Measurements from ENCODE around the gene ARHGAP28. TPM values are rescaled to one million over a fixed set of nuclear protein-coding genes. Genes with fewer than 3 reads are reported as not detected.

Gene ARHGAP28
- total RNA-seq, 4 donors from 2014 or later, result 3.6 to 7.8 (median 6.0) TPM

- DNase-seq (ENCODE audit: low spot score in 2 of 2), result no peak
- Histone ChIP-seq H3K4me1 (peaks cover 0 to 20% (median 0%) of the 10 kb centered on the region in 4 donors), H3K4me3 (no peak overlapping the region), H3K9me3 (no peaks in the 10 kb centered on the region), H3K27ac (no peak overlapping the region), H3K36me3 (peaks cover 0 to 10% (median 0%) of the 10 kb centered on the region in 3 donors), H3K27me3 (no peaks in the 10 kb centered on the region)
- WGBS, 2 donors, result 86 to 93% methylated on average over 6 of the region's 6 CpGs
- TF ChIP-seq POLR2A (IDR thresholded peaks at IDR 0.05) (no peak), CTCF (IDR thresholded peaks at IDR 0.05) (no peak), EP300 (IDR thresholded peaks at IDR 0.05) (no peak)
These were observed 146.2 kb downstream of the ARHGAP28 start for GRCh38 chr18:6875749-6876148.

- no peaks in the 10 kb centered on the region for H3K27me3 ChIP-seq
- peaks cover 0 to under 1% (median 0%) of the 10 kb centered on the region in 3 donors for H3K36me3 ChIP-seq
- no peak overlapping the region for H3K4me3 ChIP-seq
- H3K4me1 ChIP-seq, result peaks cover 0 to 29% (median 0%) of the 10 kb centered on the region in 4 donors
- no peak for TF ChIP-seq POLR2A (IDR thresholded peaks at IDR 0.05)
- TF ChIP-seq EP300 (IDR thresholded peaks at IDR 0.05), result no peak
- no peak for TF ChIP-seq CTCF (IDR thresholded peaks at IDR 0.05)
- no peaks in the 10 kb centered on the region for H3K9me3 ChIP-seq
- no peak overlapping the region for H3K27ac ChIP-seq
- WGBS, 2 donors, result 50 to 63% methylated on average over 2 of the region's 2 CpGs
- DNase-seq (ENCODE audit: low spot score in 2 of 2), result no peak
These were observed 147.1 kb downstream of the ARHGAP28 start for GRCh38 chr18:6876641-6877041.

GRCh38 chr18:6877288-6877687 is 147.8 kb downstream of the ARHGAP28 start:
- WGBS, 2 donors, result 79 to 84% methylated on average over 14 of the region's 14 CpGs
- H3K27ac ChIP-seq, result no peak overlapping the region
- H3K4me3 ChIP-seq, result no peak overlapping the region
- DNase-seq (ENCODE audit: low spot score in 2 of 2), result no peak
- H3K36me3 ChIP-seq, result no peaks in the 10 kb centered on the region
- H3K9me3 ChIP-seq, result no peaks in the 10 kb centered on the region
- peaks cover 0 to 34% (median 0%) of the 10 kb centered on the region in 4 donors for H3K4me1 ChIP-seq
- H3K27me3 ChIP-seq, result no peaks in the 10 kb centered on the region
- TF ChIP-seq CTCF (IDR thresholded peaks at IDR 0.05) (no peak), POLR2A (IDR thresholded peaks at IDR 0.05) (no peak), EP300 (IDR thresholded peaks at IDR 0.05) (no peak)

GRCh38 chr18:6878556-6879297 is 149.2 kb downstream of the ARHGAP28 start:
- Histone ChIP-seq H3K9me3 (no peaks in the 10 kb centered on the region), H3K27ac (no peak overlapping the region), H3K4me1 (peaks cover 0 to 34% (median 0%) of the 10 kb centered on the region in 4 donors), H3K36me3 (no peaks in the 10 kb centered on the region), H3K27me3 (no peaks in the 10 kb centered on the region), H3K4me3 (no peak overlapping the region)
- TF ChIP-seq POLR2A (IDR thresholded peaks at IDR 0.05) (no peak), EP300 (IDR thresholded peaks at IDR 0.05) (no peak)
- peak in 1 of 2 donors; percentile 11 for DNase-seq (ENCODE audit: low spot score in 2 of 2)
- 53 to 58% methylated on average over 11 of the region's 11 CpGs for WGBS, 2 donors

- Histone ChIP-seq H3K9me3 (no peaks in the 10 kb centered on the region), H3K4me1 (peaks cover 0 to 34% (median 0%) of the 10 kb centered on the region in 4 donors), H3K27ac (no peak overlapping the region), H3K4me3 (no peak overlapping the region), H3K27me3 (no peaks in the 10 kb centered on the region), H3K36me3 (no peaks in the 10 kb centered on the region)
- DNase-seq (ENCODE audit: low spot score in 2 of 2), result no peak
- 77 to 80% methylated on average over 14 of the region's 14 CpGs for WGBS, 2 donors
- TF ChIP-seq EP300 (IDR thresholded peaks at IDR 0.05), result no peak
- TF ChIP-seq POLR2A (IDR thresholded peaks at IDR 0.05), result no peak
- no peak for TF ChIP-seq CTCF (IDR thresholded peaks at IDR 0.05)
These were observed 150.1 kb downstream of the ARHGAP28 start for GRCh38 chr18:6879508-6880195.
